Measurements from ENCODE around the gene PGA4. TPM values are rescaled to one million over a fixed set of nuclear protein-coding genes. Genes with fewer than 3 reads are reported as not detected.
A peak's percentile ranks its signal among the peaks of the same experiment; 100 is the strongest.

The PGA4 gene
- total and polyA plus RNA-seq, 2 of the 8 experiments (the other 6 are each of a cell fraction or from before 2014, with no cell fraction given) = 1.3 TPM; not detected in 1

GRCh38 chr11:61268588-61269250 lies 46.6 kb downstream of the PGA4 start:
- H3K27me3 ChIP-seq (replicated peaks in 1 of 4; ENCODE audit: control insufficient read depth in 3 of 4, extremely low read depth in 1 of 4, insufficient read depth in 3 of 4, low read length in 3 of 4) = no peaks in the 10 kb centered on the region

More at GRCh38 chr11:61268588-61269250, 46.6 kb downstream of the PGA4 start:
- H3K27ac ChIP-seq (ENCODE audit: low read depth, low read length) = no peak overlapping the region
- no peak overlapping the region for H3K56ac ChIP-seq (replicated peaks; ENCODE audit: insufficient read length, low read depth, low read length)
- ChIA-PET CTCF (ENCODE audit: partially characterized antibody) (interaction anchor here (0.7 to 1.2 kb wide), 2 partner anchors 14 to 82 kb away, joined by 3 to 4 read pairs; no protein-coding TSS in a partner anchor), POLR2A (ENCODE audit: partially characterized antibody) (interaction anchor here (0.6 kb wide), 1 partner anchor 1538 kb away, joined by 3 read pairs; no protein-coding TSS in a partner anchor)
- H3K9ac ChIP-seq (replicated peaks in 1 of 4; ENCODE audit: extremely low read depth in 1 of 4, low read depth in 3 of 4, low read length in 3 of 4) = no peak overlapping the region
- no peak overlapping the region for H3K18ac ChIP-seq (ENCODE audit: extremely low read depth, low read length)
- H3K79me2 ChIP-seq (ENCODE audit: control insufficient read depth in 1 of 2, insufficient read depth in 2 of 2, low read length in 2 of 2) = no peaks in the 10 kb centered on the region; a peak in 1 of 4 replicates
- no peak overlapping the region for H3K4ac ChIP-seq (replicated peaks; ENCODE audit: insufficient read length, low read depth, low read length)
- H3K4me1 ChIP-seq (replicated peaks in 1 of 4; ENCODE audit: control insufficient read depth in 3 of 4, insufficient read depth in 4 of 4, low read length in 3 of 4) = no peaks in the 10 kb centered on the region
- no peak overlapping the region for H2BK15ac ChIP-seq (ENCODE audit: low read length)
- TF ChIP-seq KDM1A (IDR thresholded peaks at IDR 0.05; ENCODE audit: borderline replicate concordance, low read length) (no peak), SP2 (IDR thresholded peaks at IDR 0.05; ENCODE audit: low read length) (no peak), ZNF274 (IDR thresholded peaks at IDR 0.05; ENCODE audit: borderline replicate concordance, extremely low read depth, low read length) (no peak), CBX8 (IDR thresholded peaks at IDR 0.05; ENCODE audit: borderline replicate concordance, low read depth, low read length) (no peak), RXRA (IDR thresholded peaks at IDR 0.05; ENCODE audit: insufficient read depth, low read depth, low read length) (no peak), NRF1 (IDR thresholded peaks at IDR 0.05; ENCODE audit: low read depth, low read length) (no peak)
- peak overlapping the region; percentile 14; the same call in 1 of the 2 replicates for H4K8ac ChIP-seq (ENCODE audit: extremely low read depth, insufficient read depth, low read length)
- FAIRE-seq = no peak
- H4K5ac ChIP-seq (ENCODE audit: insufficient read length, low read depth, low read length) = no peak overlapping the region
- H3K9me3 ChIP-seq (ENCODE audit: insufficient read depth in 2 of 2, low read depth in 1 of 2, low read length in 1 of 2) = no peaks in the 10 kb centered on the region
- no peak overlapping the region for H3K23ac ChIP-seq (ENCODE audit: insufficient read length)
- H3K36me3 ChIP-seq (ENCODE audit: control insufficient read depth in 2 of 4, insufficient read depth in 4 of 4, low read length in 3 of 4) = peaks cover 0 to 10% (median 3%) of the 10 kb centered on the region in 4 experiments; a peak in 4 of 8 replicates
- H3K4me3 ChIP-seq (ENCODE audit: extremely low read depth in 1 of 4, insufficient read depth in 2 of 4, low read depth in 3 of 4, low read length in 4 of 4) = no peak overlapping the region
- H3K23me2 ChIP-seq (ENCODE audit: low read depth, low read length) = peaks cover 14% of the 10 kb centered on the region
- H3K4me2 ChIP-seq (ENCODE audit: insufficient read depth in 1 of 2, low read depth in 2 of 2, low read length in 2 of 2) = no peak overlapping the region
- H2BK20ac ChIP-seq (ENCODE audit: low read length) = no peak overlapping the region
- no peak overlapping the region for H2BK12ac ChIP-seq (ENCODE audit: low read depth, low read length)
- H3K79me1 ChIP-seq (ENCODE audit: low read depth, low read length) = peaks cover 2% of the 10 kb centered on the region; the same call in 1 of the 2 replicates
- H2BK120ac ChIP-seq (replicated peaks; ENCODE audit: low read depth, low read length) = no peak overlapping the region
- DNase-seq (ENCODE audit: low read depth in 1 of 2, low spot score in 2 of 2) = no peak
- H4K20me1 ChIP-seq (replicated peaks in 1 of 2; ENCODE audit: control insufficient read depth in 1 of 2, insufficient read depth in 2 of 2, low read length in 2 of 2) = peaks cover 3 to 11% of the 10 kb centered on the region in 2 experiments
- H2BK5ac ChIP-seq (ENCODE audit: low read depth, low read length) = no peak overlapping the region
- no peak overlapping the region for H2AK5ac ChIP-seq (ENCODE audit: low read depth, low read length)
- H4K91ac ChIP-seq (replicated peaks; ENCODE audit: insufficient read length, low read length) = no peak overlapping the region
- WGBS, 2 experiments (ENCODE audit: extremely low coverage in 1 of 2, insufficient coverage in 1 of 2, insufficient read length in 1 of 2, insufficient replicate concordance in 2 of 2, low coverage in 1 of 2, low lambda C conversion rate in 2 of 2, missing lambda C conversion rate in 1 of 2) = 94% methylated on average over 15 of the region's 15 CpGs; no CpG with 5 or more reads in 1 of the 2 experiments
- no peak overlapping the region for H2AFZ ChIP-seq (ENCODE audit: low read length)
- no peak overlapping the region for H3K14ac ChIP-seq (ENCODE audit: insufficient read length)
